HG02588 (cell line): Measurements from ENCODE around the gene TKTL2.
"Not testable (repeated sequence)": the region's sequence is repeated elsewhere in the genome, so short reads cannot be mapped to it uniquely, and the experiment has no call there.

ENCODE experiments used
- ATAC-seq: cut with Tn5 transposase; IDR thresholded peaks from one replicate; pipeline ENCODE4 v1.9.1; 2021; ENCODE audit warnings: mild to moderate bottlenecking, moderate library complexity; ENCODE audit not compliant: unreplicated experiment

The TKTL2 gene

GRCh38 chr4:163447481-163447880, 26.1 kb downstream of the TKTL2 start:
- no peak for ATAC-seq

- ATAC-seq: not testable (repeated sequence)
Observed at GRCh38 chr4:163447023-163447422, 26.5 kb downstream of the TKTL2 start.

GRCh38 chr4:163440040-163440439, 33.5 kb downstream of the TKTL2 start:
- ATAC-seq: no peak
